GM23248 (cell line): ENCODE data around the gene PLSCR1.

ENCODE experiments used
- EZH2 ChIP-seq: fragments of 200-600 bp; sonication (generic); IDR thresholded peaks from 2 replicates; pipeline ENCODE4 v1.6.1; 2018; ENCODE audit warnings: antibody characterized with exemption, mild to moderate bottlenecking; ENCODE audit not compliant: insufficient read depth, poor library complexity, severe bottlenecking
- EZH2phosphoT487 ChIP-seq: fragments of 200-600 bp; sonication (generic); IDR thresholded peaks from 2 replicates; pipeline ENCODE4 v1.6.1; 2018; ENCODE audit warnings: antibody characterized with exemption, moderate library complexity, mild to moderate bottlenecking, low read depth; ENCODE audit not compliant: insufficient read depth

DNA sequence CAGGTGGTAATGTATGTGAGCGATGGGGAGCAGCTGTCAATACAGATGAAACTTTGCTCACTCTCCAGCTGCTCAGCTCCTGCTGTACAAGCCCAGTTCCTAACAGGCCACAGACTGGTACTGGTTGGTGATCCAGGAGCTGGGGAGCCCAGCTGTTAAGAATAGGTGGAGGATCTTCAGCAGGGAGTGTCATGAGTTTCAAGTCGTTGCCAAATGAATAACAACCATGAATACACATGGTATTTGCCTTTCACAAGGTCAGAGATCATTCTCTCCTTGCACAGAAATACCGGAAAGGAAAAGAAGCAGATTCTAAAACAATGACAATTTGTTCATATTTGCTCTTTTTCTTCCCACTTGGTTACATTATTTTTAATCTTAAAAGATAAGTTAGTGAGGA is 5.1 kb downstream of the PLSCR1 start:
- TF ChIP-seq EZH2 (no peak), EZH2phosphoT487 (no peak)
